Liver (tissue), 9 donors: Measurements from ENCODE around the gene FAM83B. TPM values are rescaled to one million over a fixed set of nuclear protein-coding genes. Genes with fewer than 3 reads are reported as not detected.

ENCODE experiments used
- DNase-seq: peaks from one replicate; pipeline ENCODE4 v3.0.0-alpha.2; 2017; ENCODE audit warnings: low spot score
- H3K27ac ChIP-seq, 2 donors: one replicate each; pipeline ENCODE4 v1.7.0; 2013; ENCODE audit warnings: inconsistent platforms in 2 of 2, low read length in 2 of 2, control low read depth in 1 of 2, low read depth in 1 of 2, mild to moderate bottlenecking in 1 of 2
- H3K27me3 ChIP-seq, 4 donors: one replicate each; pipeline versions ENCODE4 v1.6.1 to v1.7.0; 2013; ENCODE audit warnings: low read length in 3 of 4, inconsistent platforms in 1 of 4, mild to moderate bottlenecking in 1 of 4, moderate library complexity in 1 of 4; ENCODE audit not compliant: control insufficient read depth in 4 of 4, insufficient read depth in 4 of 4
- H3K36me3 ChIP-seq, 4 donors: one replicate each; pipeline versions ENCODE4 v1.6.1 to v1.7.0; 2013; ENCODE audit warnings: low read length in 3 of 4, mild to moderate bottlenecking in 3 of 4, low read depth in 1 of 4, moderate library complexity in 1 of 4; ENCODE audit not compliant: control insufficient read depth in 4 of 4, insufficient read depth in 3 of 4
- H3K4me1 ChIP-seq, 4 donors: one replicate each; pipeline versions ENCODE4 v1.6.1 to v1.7.0; 2013; ENCODE audit warnings: low read length in 3 of 4, mild to moderate bottlenecking in 3 of 4, moderate library complexity in 1 of 4; ENCODE audit not compliant: control insufficient read depth in 4 of 4, insufficient read depth in 4 of 4
- H3K4me3 ChIP-seq, 3 donors: one replicate each; pipeline versions ENCODE4 v1.6.1 to v1.7.0; 2013; ENCODE audit warnings: low read length in 3 of 3, control low read depth in 1 of 3, low read depth in 1 of 3, mild to moderate bottlenecking in 1 of 3
- H3K9ac ChIP-seq, 2 donors: one replicate each; pipeline ENCODE4 v1.7.0; 2013; ENCODE audit warnings: low read length in 2 of 2, mild to moderate bottlenecking in 2 of 2, moderate library complexity in 2 of 2, control low read depth in 1 of 2, low read depth in 1 of 2
- H3K9me3 ChIP-seq, 4 donors: one replicate each; pipeline versions ENCODE4 v1.6.1 to v1.7.0; 2013; ENCODE audit warnings: low read length in 3 of 4; ENCODE audit not compliant: control insufficient read depth in 4 of 4
- EGR1 ChIP-seq, 2 donors: IDR thresholded peaks; 2 replicates each; pipeline ENCODE4 v1.6.1; 2016 to 2018; ENCODE audit warnings: antibody characterized with exemption in 2 of 2, low read depth in 2 of 2
- FOXA1 ChIP-seq: IDR thresholded peaks from 2 replicates; pipeline ENCODE4 v1.6.1; 2016; ENCODE audit warnings: antibody characterized with exemption
- FOXA2 ChIP-seq: IDR thresholded peaks from 2 replicates; pipeline ENCODE4 v1.6.1; 2016; ENCODE audit warnings: antibody characterized with exemption
- GABPA ChIP-seq, 2 donors: IDR thresholded peaks in 1 of 2; conservative IDR thresholded peaks in 1 of 2; 2 replicates each; pipeline ENCODE4 v1.6.1; 2016; ENCODE audit warnings: antibody characterized with exemption in 2 of 2, mild to moderate bottlenecking in 1 of 2, moderate library complexity in 1 of 2
- JUND ChIP-seq, 2 donors: IDR thresholded peaks; 2 replicates each; pipeline ENCODE4 v1.6.1; 2016; ENCODE audit warnings: antibody characterized with exemption in 2 of 2
- NR2F2 ChIP-seq: IDR thresholded peaks from 2 replicates; pipeline ENCODE4 v1.6.1; 2016; ENCODE audit warnings: antibody characterized with exemption
- RAD21 ChIP-seq, 2 donors: IDR thresholded peaks; 2 replicates each; pipeline ENCODE4 v1.6.1; 2016; ENCODE audit warnings: antibody characterized with exemption in 2 of 2, mild to moderate bottlenecking in 2 of 2
- RXRA ChIP-seq, 2 donors: IDR thresholded peaks; 2 replicates each; pipeline ENCODE4 v1.6.1; 2017 to 2018; ENCODE audit warnings: antibody characterized with exemption in 2 of 2, mild to moderate bottlenecking in 1 of 2
- SP1 ChIP-seq: IDR thresholded peaks from 2 replicates; pipeline ENCODE4 v1.6.1; 2018; ENCODE audit warnings: antibody characterized with exemption, mild to moderate bottlenecking
- TAF1 ChIP-seq: conservative IDR thresholded peaks from 2 replicates; pipeline ENCODE4 v1.6.1; 2016; ENCODE audit warnings: antibody characterized with exemption, mild to moderate bottlenecking
- polyA plus RNA-seq, 2 donors: library from polyadenylated mRNA; stranded (reverse) in 1 of 2; unstranded in 1 of 2; fragments of 200-250 nt in 1 of 2; fragments of >200 nt in 1 of 2; fragmentation: Nextera tagmentation in 1 of 2; extraction: Ambion mirVana in 1 of 2; gene quantifications; one replicate each; pipeline versions ENCODE4 v1.2.1 to v1.2.3, GENCODE V29; 2013 to 2015
- total RNA-seq, 2 donors: library from RNA; depleted of rRNA; stranded (reverse); fragments of >200 nt; gene quantifications; one replicate each; pipeline ENCODE4 v1.2.3, GENCODE V29; 2014
- TF ChIP-seq, protein P1 (sequence below): IDR thresholded peaks from 2 replicates; pipeline ENCODE4 v1.6.1; 2016; ENCODE audit warnings: antibody characterized with exemption
- TF ChIP-seq, protein P2 (sequence below): fragments of 150-350 bp; IDR thresholded peaks from 2 replicates; pipeline ENCODE4 v1.5.1; 2017; ENCODE audit warnings: improper control_type of control experiment, low read depth, low read length; ENCODE audit not compliant: missing input control
- TF ChIP-seq, protein P3 (sequence below): IDR thresholded peaks from 2 replicates; pipeline ENCODE4 v1.6.1; 2016; ENCODE audit warnings: antibody characterized with exemption
- TF ChIP-seq, protein P4 (sequence below): IDR thresholded peaks from 2 replicates; pipeline ENCODE4 v1.6.1; 2016; ENCODE audit warnings: antibody characterized with exemption, mild to moderate bottlenecking
- donor health status: healthy.
- donor health status: healthy.
- donor health status: healthy.
- donor health status: healthy.
- donor health status: healthy.

FAM83B gene
- total and polyA plus RNA-seq, 4 donors: 0.07 to 0.50 (median 0.16) TPM

DNA sequence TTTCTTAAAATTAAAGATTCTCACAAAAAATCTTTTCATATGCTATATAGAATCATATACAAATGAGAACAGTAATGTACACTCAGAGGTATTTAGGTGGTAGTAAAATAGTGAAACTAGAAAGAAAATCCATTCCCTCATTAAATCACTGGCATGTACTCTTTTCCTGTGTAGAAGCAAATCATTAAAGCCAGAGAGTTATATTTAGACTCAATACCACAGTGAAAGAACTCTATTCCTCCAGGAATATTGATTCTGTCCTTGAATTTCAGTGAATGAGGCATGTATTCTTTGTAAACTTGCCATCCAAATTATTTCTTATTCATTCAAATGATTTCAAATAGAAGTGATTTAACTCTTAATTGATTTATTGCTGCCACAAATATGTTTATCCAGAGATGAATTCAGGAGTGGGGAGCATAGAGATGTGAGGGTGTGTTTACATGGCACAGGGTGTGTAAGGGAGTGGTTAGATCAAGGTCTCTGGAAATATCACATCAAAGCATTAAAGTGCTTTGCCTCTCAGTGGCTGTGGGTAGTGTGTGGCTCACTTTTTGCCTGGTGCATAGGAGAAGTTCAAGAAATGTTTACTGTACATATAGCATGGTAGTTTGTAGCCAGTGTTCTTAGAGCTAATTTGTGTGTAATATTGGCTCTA is 141.2 kb downstream of the FAM83B start:
- H3K4me1 ChIP-seq: no peaks in the 10 kb centered on the region
- H3K27me3 ChIP-seq: no peaks in the 10 kb centered on the region
- DNase-seq: no peak
- no peak for TF ChIP-seq GABPA (IDR thresholded peaks at IDR 0.05 in 1 of 2, conservative IDR thresholded peaks at IDR 0.05 in 1 of 2)
- TF ChIP-seq, protein P1, sequence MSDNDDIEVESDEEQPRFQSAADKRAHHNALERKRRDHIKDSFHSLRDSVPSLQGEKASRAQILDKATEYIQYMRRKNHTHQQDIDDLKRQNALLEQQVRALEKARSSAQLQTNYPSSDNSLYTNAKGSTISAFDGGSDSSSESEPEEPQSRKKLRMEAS: no peak
- TF ChIP-seq, protein P2, sequence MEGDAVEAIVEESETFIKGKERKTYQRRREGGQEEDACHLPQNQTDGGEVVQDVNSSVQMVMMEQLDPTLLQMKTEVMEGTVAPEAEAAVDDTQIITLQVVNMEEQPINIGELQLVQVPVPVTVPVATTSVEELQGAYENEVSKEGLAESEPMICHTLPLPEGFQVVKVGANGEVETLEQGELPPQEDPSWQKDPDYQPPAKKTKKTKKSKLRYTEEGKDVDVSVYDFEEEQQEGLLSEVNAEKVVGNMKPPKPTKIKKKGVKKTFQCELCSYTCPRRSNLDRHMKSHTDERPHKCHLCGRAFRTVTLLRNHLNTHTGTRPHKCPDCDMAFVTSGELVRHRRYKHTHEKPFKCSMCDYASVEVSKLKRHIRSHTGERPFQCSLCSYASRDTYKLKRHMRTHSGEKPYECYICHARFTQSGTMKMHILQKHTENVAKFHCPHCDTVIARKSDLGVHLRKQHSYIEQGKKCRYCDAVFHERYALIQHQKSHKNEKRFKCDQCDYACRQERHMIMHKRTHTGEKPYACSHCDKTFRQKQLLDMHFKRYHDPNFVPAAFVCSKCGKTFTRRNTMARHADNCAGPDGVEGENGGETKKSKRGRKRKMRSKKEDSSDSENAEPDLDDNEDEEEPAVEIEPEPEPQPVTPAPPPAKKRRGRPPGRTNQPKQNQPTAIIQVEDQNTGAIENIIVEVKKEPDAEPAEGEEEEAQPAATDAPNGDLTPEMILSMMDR: no peak
- no peak for TF ChIP-seq RXRA (IDR thresholded peaks at IDR 0.05)
- TF ChIP-seq JUND (IDR thresholded peaks at IDR 0.05): no peak
- TF ChIP-seq EGR1 (IDR thresholded peaks at IDR 0.05; ENCODE audit: low read depth in 2 of 2): no peak
- TF ChIP-seq, protein P3, sequence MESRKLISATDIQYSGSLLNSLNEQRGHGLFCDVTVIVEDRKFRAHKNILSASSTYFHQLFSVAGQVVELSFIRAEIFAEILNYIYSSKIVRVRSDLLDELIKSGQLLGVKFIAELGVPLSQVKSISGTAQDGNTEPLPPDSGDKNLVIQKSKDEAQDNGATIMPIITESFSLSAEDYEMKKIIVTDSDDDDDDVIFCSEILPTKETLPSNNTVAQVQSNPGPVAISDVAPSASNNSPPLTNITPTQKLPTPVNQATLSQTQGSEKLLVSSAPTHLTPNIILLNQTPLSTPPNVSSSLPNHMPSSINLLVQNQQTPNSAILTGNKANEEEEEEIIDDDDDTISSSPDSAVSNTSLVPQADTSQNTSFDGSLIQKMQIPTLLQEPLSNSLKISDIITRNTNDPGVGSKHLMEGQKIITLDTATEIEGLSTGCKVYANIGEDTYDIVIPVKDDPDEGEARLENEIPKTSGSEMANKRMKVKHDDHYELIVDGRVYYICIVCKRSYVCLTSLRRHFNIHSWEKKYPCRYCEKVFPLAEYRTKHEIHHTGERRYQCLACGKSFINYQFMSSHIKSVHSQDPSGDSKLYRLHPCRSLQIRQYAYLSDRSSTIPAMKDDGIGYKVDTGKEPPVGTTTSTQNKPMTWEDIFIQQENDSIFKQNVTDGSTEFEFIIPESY: no peak
- TF ChIP-seq, protein P4, sequence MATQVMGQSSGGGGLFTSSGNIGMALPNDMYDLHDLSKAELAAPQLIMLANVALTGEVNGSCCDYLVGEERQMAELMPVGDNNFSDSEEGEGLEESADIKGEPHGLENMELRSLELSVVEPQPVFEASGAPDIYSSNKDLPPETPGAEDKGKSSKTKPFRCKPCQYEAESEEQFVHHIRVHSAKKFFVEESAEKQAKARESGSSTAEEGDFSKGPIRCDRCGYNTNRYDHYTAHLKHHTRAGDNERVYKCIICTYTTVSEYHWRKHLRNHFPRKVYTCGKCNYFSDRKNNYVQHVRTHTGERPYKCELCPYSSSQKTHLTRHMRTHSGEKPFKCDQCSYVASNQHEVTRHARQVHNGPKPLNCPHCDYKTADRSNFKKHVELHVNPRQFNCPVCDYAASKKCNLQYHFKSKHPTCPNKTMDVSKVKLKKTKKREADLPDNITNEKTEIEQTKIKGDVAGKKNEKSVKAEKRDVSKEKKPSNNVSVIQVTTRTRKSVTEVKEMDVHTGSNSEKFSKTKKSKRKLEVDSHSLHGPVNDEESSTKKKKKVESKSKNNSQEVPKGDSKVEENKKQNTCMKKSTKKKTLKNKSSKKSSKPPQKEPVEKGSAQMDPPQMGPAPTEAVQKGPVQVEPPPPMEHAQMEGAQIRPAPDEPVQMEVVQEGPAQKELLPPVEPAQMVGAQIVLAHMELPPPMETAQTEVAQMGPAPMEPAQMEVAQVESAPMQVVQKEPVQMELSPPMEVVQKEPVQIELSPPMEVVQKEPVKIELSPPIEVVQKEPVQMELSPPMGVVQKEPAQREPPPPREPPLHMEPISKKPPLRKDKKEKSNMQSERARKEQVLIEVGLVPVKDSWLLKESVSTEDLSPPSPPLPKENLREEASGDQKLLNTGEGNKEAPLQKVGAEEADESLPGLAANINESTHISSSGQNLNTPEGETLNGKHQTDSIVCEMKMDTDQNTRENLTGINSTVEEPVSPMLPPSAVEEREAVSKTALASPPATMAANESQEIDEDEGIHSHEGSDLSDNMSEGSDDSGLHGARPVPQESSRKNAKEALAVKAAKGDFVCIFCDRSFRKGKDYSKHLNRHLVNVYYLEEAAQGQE: no peak
- TF ChIP-seq NR2F2: no peak
- TF ChIP-seq SP1: no peak
- no peak for TF ChIP-seq FOXA2
- no peak for TF ChIP-seq TAF1
- H3K36me3 ChIP-seq: no peaks in the 10 kb centered on the region
- no peak overlapping the region for H3K4me3 ChIP-seq
- no peak overlapping the region for H3K27ac ChIP-seq
- H3K9me3 ChIP-seq: peaks cover 0 to 5% (median 0%) of the 10 kb centered on the region in 4 donors
- no peak overlapping the region for H3K9ac ChIP-seq

DNA sequence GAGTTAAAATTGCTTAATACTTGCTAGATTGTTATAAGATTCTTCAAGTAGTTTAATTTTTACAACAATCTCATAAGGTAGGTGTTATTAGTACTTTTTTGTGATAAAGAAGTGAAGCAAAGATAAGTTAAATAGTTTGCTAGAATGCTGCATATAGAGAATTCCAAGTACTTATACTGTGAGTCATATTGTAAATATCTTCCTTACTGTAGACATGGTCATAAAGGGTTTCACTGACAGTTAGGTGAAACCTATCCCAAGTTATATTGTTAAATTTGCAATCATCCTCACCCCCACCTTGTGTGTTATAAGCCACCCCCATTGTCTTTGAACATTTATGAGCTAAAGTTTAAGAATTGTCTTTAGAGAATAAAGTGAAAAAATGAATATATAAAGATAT is 142.0 kb downstream of the FAM83B start:
- no peak for DNase-seq
- Histone ChIP-seq H3K27me3 (no peaks in the 10 kb centered on the region), H3K4me3 (no peak overlapping the region), H3K4me1 (no peaks in the 10 kb centered on the region), H3K36me3 (no peaks in the 10 kb centered on the region), H3K9me3 (peaks cover 0 to 4% (median 0%) of the 10 kb centered on the region in 4 donors), H3K27ac (no peak overlapping the region), H3K9ac (no peak overlapping the region)
- TF ChIP-seq, protein P3: no peak
- TF ChIP-seq SP1 (no peak), RAD21 (IDR thresholded peaks at IDR 0.05) (no peak), FOXA1 (no peak), NR2F2 (no peak)
- TF ChIP-seq, protein P2: no peak
